HG02759 (cell line): ENCODE results near the gene ZNF513.

Experiments used
- ATAC-seq: cut with Tn5 transposase; IDR thresholded peaks from one replicate; pipeline ENCODE4 v1.9.1; 2021; ENCODE audit warnings: mild to moderate bottlenecking, moderate library complexity; ENCODE audit not compliant: unreplicated experiment

The ZNF513 gene

GRCh38 chr2:27390822-27391679 is 10.5 kb upstream of the ZNF513 start:
- ATAC-seq = no peak

- ATAC-seq = no peak
These were observed 1.1 kb upstream of the ZNF513 start for GRCh38 chr2:27381577-27382181.

- ATAC-seq = no peak
These were observed 503 bp downstream of the ZNF513 start for GRCh38 chr2:27379836-27380625.

GRCh38 chr2:27379383-27379835 is 1.1 kb downstream of the ZNF513 start:
- no peak for ATAC-seq

- no peak for ATAC-seq
These were observed 1.7 kb downstream of the ZNF513 start for GRCh38 chr2:27378809-27379290.

- ATAC-seq = no peak
These were observed 2.3 kb downstream of the ZNF513 start for GRCh38 chr2:27378096-27378808.

- ATAC-seq = no peak
These were observed 2.9 kb downstream of the ZNF513 start for GRCh38 chr2:27377618-27378095.

- no peak for ATAC-seq
These were observed 3.5 kb downstream of the ZNF513 start for GRCh38 chr2:27376866-27377617.

GRCh38 chr2:27376151-27376865 is 4.2 kb downstream of the ZNF513 start:
- ATAC-seq = no peak

- ATAC-seq = no peak
These were observed 4.9 kb downstream of the ZNF513 start for GRCh38 chr2:27375513-27376099.

GRCh38 chr2:27373567-27373966 is 7.0 kb downstream of the ZNF513 start:
- no peak for ATAC-seq

- ATAC-seq = no peak
These were observed 7.6 kb downstream of the ZNF513 start for GRCh38 chr2:27372937-27373336.

GRCh38 chr2:27370816-27371620 is 9.5 kb downstream of the ZNF513 start:
- peak; percentile 25 for ATAC-seq

- ATAC-seq = peak; percentile 94
These were observed 10.3 kb downstream of the ZNF513 start, which contains the start of the genes EIF2B4 and SNX17 for GRCh38 chr2:27370026-27370815. Gene EIF2B4, minus strand, starts transcription at chr2:27370338. Its CDS starts 24 bp downstream, at chr2:27370314. Gene SNX17, plus strand, starts transcription at chr2:27370616. Its CDS starts 128 bp downstream, at chr2:27370744.

GRCh38 chr2:27369471-27370025 is 11.0 kb downstream of the ZNF513 start:
- peak; percentile 8 for ATAC-seq

- no peak for ATAC-seq
These were observed 16.6 kb downstream of the ZNF513 start for GRCh38 chr2:27363933-27364332.
